Measurements from ENCODE around the gene CACNA1F. TPM values are rescaled to one million over a fixed set of nuclear protein-coding genes. Genes with fewer than 3 reads are reported as not detected.

Gene CACNA1F
- total and polyA plus RNA-seq, 9 of the 15 experiments (the other 6 are each of a cell fraction or from before 2014, with no cell fraction given), result under 0.01 to 0.41 (median 0.03) TPM; not detected in 3

DNA sequence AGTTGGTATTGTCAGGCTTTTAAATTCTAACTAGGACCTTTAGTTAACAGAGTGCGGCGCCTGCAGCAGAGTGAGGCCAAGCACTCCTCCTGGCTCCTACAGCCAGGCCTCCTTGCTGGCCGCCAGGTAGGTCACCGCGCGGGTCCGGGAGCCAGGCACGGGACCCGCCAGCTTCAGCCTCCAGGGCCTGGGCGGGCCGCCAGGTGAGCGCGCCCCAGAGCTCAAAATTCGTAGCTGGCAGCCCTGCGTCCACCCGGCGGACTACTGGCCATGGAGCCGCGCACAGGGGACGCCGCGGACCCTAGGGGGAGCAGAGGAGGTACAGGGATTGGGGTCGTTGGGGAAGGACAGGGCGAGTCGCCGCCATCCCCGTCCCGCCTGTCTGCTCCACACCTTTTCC, 70.5 kb downstream of the CACNA1F start, which contains the start of gene MAGIX:
MAGIX (plus strand) TSS at position 139 of the 400 bp plus-strand sequence; CDS start at position 271, 132 bp downstream.
- ChIA-PET CTCF (ENCODE audit: low intra/inter-chr PET ratio) (no interaction called here), POLR2A (no interaction called here)
- BruUV-seq (replicated peaks), result no TSS peak
- Histone ChIP-seq H3K4me2 (ENCODE audit: insufficient read depth, low read length) (peak within 1 kb of the TSS; percentile 60), H4K20me1 (replicated peaks; ENCODE audit: control insufficient read depth, insufficient read depth, low read length) (no peaks in the 10 kb centered on the region), H3K4me3 (0 out of 2 replicates have a peak within 1 kb of the TSS, but pooled peaks have one; percentile 16), H3K36me3 (ENCODE audit: control insufficient read depth, insufficient read depth, low read length) (no peaks in the 10 kb centered on the region), H3K79me2 (ENCODE audit: control insufficient read depth, insufficient read depth, low read length) (peaks cover 12% of the 10 kb centered on the region; the same call in 1 of the 3 replicates), H3K9me3 (replicated peaks; ENCODE audit: control insufficient read depth, insufficient read depth, low read depth, low read length) (no peaks in the 10 kb centered on the region), H3K27ac (ENCODE audit: extremely low read depth, low read depth, low read length) (peak within 1 kb of the TSS; percentile 85), H3K9ac (ENCODE audit: insufficient read depth in 1 of 2, low read depth in 2 of 2, low read length in 2 of 2) (peak within 1 kb of the TSS; percentile 61 to 81), H2AFZ (ENCODE audit: low read depth, low read length) (peak within 1 kb of the TSS; percentile 86), H3K9me1 (ENCODE audit: control insufficient read depth, insufficient read depth, low read length) (no peaks in the 10 kb centered on the region), H3K4me1 (replicated peaks in 1 of 2; ENCODE audit: control insufficient read depth in 2 of 2, insufficient read depth in 2 of 2, low read length in 2 of 2) (peaks cover 34 to 55% of the 10 kb centered on the region in 2 experiments), H3K27me3 (ENCODE audit: control insufficient read depth in 2 of 2, insufficient read depth in 2 of 2, low read length in 2 of 2) (no peaks in the 10 kb centered on the region)
- FAIRE-seq (no peak), ATAC-seq (no peak), DNase-seq (ENCODE audit: extremely low read depth in 1 of 4, low spot score in 3 of 4) (peak in 2 of 4 experiments; percentile 16 to 31)
- 90% methylated on average over 2 of the region's 28 CpGs for WGBS (ENCODE audit: insufficient coverage, low coverage, missing lambda C conversion rate)
- intact Hi-C loops (cut with micrococcal nuclease) (no loop called here), in situ Hi-C loops (cut with MboI) (no loop called here)
- TF ChIP-seq IFI16 (CRISPR knock-in tag; IDR thresholded peaks at IDR 0.05), result no peak
- no peak for TF ChIP-seq ILK (tag; IDR thresholded peaks at IDR 0.05; ENCODE audit: borderline replicate concordance, low read depth)
- TF ChIP-seq RBFOX2 (IDR thresholded peaks at IDR 0.05; ENCODE audit: low read depth, low read length), result peak; percentile 26; the same call in 1 of the 2 replicates
- TF ChIP-seq, protein P1, sequence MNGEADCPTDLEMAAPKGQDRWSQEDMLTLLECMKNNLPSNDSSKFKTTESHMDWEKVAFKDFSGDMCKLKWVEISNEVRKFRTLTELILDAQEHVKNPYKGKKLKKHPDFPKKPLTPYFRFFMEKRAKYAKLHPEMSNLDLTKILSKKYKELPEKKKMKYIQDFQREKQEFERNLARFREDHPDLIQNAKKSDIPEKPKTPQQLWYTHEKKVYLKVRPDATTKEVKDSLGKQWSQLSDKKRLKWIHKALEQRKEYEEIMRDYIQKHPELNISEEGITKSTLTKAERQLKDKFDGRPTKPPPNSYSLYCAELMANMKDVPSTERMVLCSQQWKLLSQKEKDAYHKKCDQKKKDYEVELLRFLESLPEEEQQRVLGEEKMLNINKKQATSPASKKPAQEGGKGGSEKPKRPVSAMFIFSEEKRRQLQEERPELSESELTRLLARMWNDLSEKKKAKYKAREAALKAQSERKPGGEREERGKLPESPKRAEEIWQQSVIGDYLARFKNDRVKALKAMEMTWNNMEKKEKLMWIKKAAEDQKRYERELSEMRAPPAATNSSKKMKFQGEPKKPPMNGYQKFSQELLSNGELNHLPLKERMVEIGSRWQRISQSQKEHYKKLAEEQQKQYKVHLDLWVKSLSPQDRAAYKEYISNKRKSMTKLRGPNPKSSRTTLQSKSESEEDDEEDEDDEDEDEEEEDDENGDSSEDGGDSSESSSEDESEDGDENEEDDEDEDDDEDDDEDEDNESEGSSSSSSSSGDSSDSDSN (IDR thresholded peaks at IDR 0.05; ENCODE audit: borderline replicate concordance in 1 of 2, low read depth in 2 of 2, low read length in 2 of 2), result no peak
- TF ChIP-seq, protein P2, sequence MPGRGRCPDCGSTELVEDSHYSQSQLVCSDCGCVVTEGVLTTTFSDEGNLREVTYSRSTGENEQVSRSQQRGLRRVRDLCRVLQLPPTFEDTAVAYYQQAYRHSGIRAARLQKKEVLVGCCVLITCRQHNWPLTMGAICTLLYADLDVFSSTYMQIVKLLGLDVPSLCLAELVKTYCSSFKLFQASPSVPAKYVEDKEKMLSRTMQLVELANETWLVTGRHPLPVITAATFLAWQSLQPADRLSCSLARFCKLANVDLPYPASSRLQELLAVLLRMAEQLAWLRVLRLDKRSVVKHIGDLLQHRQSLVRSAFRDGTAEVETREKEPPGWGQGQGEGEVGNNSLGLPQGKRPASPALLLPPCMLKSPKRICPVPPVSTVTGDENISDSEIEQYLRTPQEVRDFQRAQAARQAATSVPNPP (IDR thresholded peaks at IDR 0.05; ENCODE audit: borderline replicate concordance, insufficient read depth, insufficient read length), result no peak
- TF ChIP-seq, protein P3, sequence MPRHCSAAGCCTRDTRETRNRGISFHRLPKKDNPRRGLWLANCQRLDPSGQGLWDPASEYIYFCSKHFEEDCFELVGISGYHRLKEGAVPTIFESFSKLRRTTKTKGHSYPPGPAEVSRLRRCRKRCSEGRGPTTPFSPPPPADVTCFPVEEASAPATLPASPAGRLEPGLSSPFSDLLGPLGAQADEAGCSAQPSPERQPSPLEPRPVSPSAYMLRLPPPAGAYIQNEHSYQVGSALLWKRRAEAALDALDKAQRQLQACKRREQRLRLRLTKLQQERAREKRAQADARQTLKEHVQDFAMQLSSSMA (CRISPR knock-in tag; IDR thresholded peaks at IDR 0.05), result no peak
- no peak for TF ChIP-seq TBP (optimal IDR thresholded peaks at IDR 0.05; ENCODE audit: low read depth, low read length)
- TF ChIP-seq, protein P4, sequence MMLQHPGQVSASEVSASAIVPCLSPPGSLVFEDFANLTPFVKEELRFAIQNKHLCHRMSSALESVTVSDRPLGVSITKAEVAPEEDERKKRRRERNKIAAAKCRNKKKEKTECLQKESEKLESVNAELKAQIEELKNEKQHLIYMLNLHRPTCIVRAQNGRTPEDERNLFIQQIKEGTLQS (IDR thresholded peaks at IDR 0.05), result peak; percentile 48
- TF ChIP-seq, protein P4 (CRISPR knock-in tag; conservative IDR thresholded peaks at IDR 0.05), result no peak
- TF ChIP-seq, protein P5, sequence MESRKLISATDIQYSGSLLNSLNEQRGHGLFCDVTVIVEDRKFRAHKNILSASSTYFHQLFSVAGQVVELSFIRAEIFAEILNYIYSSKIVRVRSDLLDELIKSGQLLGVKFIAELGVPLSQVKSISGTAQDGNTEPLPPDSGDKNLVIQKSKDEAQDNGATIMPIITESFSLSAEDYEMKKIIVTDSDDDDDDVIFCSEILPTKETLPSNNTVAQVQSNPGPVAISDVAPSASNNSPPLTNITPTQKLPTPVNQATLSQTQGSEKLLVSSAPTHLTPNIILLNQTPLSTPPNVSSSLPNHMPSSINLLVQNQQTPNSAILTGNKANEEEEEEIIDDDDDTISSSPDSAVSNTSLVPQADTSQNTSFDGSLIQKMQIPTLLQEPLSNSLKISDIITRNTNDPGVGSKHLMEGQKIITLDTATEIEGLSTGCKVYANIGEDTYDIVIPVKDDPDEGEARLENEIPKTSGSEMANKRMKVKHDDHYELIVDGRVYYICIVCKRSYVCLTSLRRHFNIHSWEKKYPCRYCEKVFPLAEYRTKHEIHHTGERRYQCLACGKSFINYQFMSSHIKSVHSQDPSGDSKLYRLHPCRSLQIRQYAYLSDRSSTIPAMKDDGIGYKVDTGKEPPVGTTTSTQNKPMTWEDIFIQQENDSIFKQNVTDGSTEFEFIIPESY (CRISPR knock-in tag; IDR thresholded peaks at IDR 0.05), result peak; percentile 98
